MCF 10A (cell line): ENCODE data around the gene PARG. TPM values are rescaled to one million over a fixed set of nuclear protein-coding genes. Genes with fewer than 3 reads are reported as not detected.

Experiments
- BruUV-seq: library from RNA; stranded (reverse); fragments of 400-500 nt; replicated peaks from 2 replicates; lab custom pipeline; 2021; lab: Mats Ljungman, UMichigan
- CTCF ChIA-PET: fragments of 300-600 bp; sonication (Branson Sonifier 250); formaldehyde crosslinking; extraction: SDS; loops from one replicate; lab custom pipeline; 2021; ENCODE audit warnings: antibody characterized with exemption, inconsistent platforms; lab: Yijun Ruan, JAX
- POLR2A ChIA-PET: fragments of 300-600, 350-650 bp; sonication (Branson Sonifier 250); formaldehyde crosslinking; extraction: SDS; loops from one replicate; lab custom pipeline; 2020; ENCODE audit warnings: antibody characterized with exemption, inconsistent platforms; lab: Yijun Ruan, JAX
- DNase-seq: peaks from one replicate; pipeline ENCODE4 v3.0.0-alpha.2; 2018; ENCODE audit not compliant: unreplicated experiment
- H3K27ac Mint-ChIP-seq: one replicate; pipeline ENCODE4 v1.8.0; 2022; ENCODE audit warnings: mild to moderate bottlenecking, low read depth, mixed read lengths; ENCODE audit not compliant: unreplicated experiment
- H3K27me3 Mint-ChIP-seq: one replicate; pipeline ENCODE4 v1.8.0; 2022; ENCODE audit warnings: mixed read lengths; ENCODE audit not compliant: insufficient read depth, unreplicated experiment
- H3K36me3 Mint-ChIP-seq: one replicate; pipeline ENCODE4 v1.8.0; 2022; ENCODE audit warnings: mild to moderate bottlenecking, moderate library complexity, mixed read lengths; ENCODE audit not compliant: insufficient read depth, unreplicated experiment
- H3K4me1 Mint-ChIP-seq: one replicate; pipeline ENCODE4 v1.8.0; 2022; ENCODE audit warnings: mixed read lengths; ENCODE audit not compliant: insufficient read depth, unreplicated experiment
- H3K4me3 Mint-ChIP-seq: one replicate; pipeline ENCODE4 v1.8.0; 2022; ENCODE audit warnings: mild to moderate bottlenecking, moderate library complexity, mixed read lengths; ENCODE audit not compliant: unreplicated experiment
- H3K9me3 Mint-ChIP-seq: one replicate; pipeline ENCODE4 v1.8.0; 2022; ENCODE audit warnings: mixed read lengths; ENCODE audit not compliant: unreplicated experiment
- intact Hi-C: fragments of 100-400 bp; cut with micrococcal nuclease; formaldehyde crosslinking; loops from 2 replicates; pipeline ENCODE4 v1.14.1; 2022
- total RNA-seq: library from RNA; stranded (reverse); gene quantifications from 2 replicates; pipeline ENCODE4 v1.2.3, GENCODE V29; 2022
- TF ChIP-seq, protein P1 (sequence below): fragments of 200-600 bp; IDR thresholded peaks from one replicate; pipeline ENCODE4 v1.8.0; 2022; ENCODE audit warnings: antibody characterized with exemption, mild to moderate bottlenecking; ENCODE audit not compliant: unreplicated experiment

PARG gene
- total RNA-seq, 1 experiment from 2014 or later = 29.2 TPM

DNA sequence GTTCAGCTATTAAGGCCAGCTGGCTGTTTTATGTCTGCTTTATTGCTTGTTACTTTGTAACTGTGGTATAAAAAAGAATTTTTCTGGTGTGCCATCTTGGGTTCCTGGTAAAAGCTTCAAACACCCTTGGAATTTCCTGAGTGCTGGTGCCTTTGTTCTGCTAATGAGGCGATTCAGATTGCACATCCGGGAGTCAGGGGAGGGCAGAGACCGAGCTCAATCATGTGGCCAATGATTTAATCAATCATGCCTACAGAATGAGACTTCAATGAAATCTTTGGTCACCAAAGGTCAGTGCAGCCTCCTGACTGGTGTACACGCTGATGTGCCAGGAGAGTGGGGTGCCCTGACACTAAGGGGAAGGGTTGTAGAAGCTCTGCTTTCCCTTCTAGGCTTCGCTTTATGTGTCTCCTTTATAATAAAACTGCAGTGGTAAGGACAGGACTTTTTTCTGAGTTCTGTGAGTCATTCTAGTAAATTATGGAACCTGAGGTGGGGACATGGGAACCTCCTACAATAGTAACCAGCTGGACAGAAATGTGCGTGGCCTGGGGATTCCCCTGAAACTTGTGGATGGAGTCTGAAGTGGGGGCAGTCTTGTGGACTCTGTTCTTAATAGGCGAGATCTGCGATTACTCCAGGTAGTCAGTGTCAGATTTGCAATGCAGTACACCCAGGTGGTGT lies 110.3 kb downstream of the PARG start:
- BruUV-seq = no TSS peak
- Mint-ChIP-seq H3K27me3 (no peaks in the 10 kb centered on the region), H3K4me1 (no peaks in the 10 kb centered on the region), H3K36me3 (peaks cover 30% of the 10 kb centered on the region), H3K27ac (no peak overlapping the region), H3K9me3 (no peaks in the 10 kb centered on the region), H3K4me3 (no peak overlapping the region)
- ChIA-PET POLR2A (no interaction called here), CTCF (interaction anchor here (0.6 to 1.4 kb wide), 2 partner anchors 236 to 1542 kb away, joined by 3 read pairs; no protein-coding TSS in a partner anchor)
- DNase-seq = no peak
- TF ChIP-seq, protein P1, sequence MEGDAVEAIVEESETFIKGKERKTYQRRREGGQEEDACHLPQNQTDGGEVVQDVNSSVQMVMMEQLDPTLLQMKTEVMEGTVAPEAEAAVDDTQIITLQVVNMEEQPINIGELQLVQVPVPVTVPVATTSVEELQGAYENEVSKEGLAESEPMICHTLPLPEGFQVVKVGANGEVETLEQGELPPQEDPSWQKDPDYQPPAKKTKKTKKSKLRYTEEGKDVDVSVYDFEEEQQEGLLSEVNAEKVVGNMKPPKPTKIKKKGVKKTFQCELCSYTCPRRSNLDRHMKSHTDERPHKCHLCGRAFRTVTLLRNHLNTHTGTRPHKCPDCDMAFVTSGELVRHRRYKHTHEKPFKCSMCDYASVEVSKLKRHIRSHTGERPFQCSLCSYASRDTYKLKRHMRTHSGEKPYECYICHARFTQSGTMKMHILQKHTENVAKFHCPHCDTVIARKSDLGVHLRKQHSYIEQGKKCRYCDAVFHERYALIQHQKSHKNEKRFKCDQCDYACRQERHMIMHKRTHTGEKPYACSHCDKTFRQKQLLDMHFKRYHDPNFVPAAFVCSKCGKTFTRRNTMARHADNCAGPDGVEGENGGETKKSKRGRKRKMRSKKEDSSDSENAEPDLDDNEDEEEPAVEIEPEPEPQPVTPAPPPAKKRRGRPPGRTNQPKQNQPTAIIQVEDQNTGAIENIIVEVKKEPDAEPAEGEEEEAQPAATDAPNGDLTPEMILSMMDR = no peak
- intact Hi-C loops = no loop called here

DNA sequence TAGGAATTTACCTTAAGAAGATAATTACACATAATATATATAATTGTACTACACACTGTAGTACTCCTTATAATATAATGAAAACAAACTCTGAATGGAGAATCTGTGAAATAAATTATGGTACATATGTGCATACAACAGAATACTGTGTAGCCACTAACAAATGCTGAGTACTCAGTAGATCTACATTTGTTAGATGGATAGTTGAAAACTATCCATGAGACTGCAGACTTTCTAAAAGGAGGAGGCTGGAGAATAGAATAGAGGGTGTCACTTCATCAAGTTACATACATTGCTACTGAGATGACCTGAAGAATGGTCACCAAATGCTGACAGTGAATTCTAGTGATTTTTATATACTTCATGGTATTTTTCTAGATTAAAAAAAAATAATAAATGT lies 111.0 kb downstream of the PARG start:
- intact Hi-C loops = no loop called here
- H3K4me3 Mint-ChIP-seq = no peak overlapping the region

DNA sequence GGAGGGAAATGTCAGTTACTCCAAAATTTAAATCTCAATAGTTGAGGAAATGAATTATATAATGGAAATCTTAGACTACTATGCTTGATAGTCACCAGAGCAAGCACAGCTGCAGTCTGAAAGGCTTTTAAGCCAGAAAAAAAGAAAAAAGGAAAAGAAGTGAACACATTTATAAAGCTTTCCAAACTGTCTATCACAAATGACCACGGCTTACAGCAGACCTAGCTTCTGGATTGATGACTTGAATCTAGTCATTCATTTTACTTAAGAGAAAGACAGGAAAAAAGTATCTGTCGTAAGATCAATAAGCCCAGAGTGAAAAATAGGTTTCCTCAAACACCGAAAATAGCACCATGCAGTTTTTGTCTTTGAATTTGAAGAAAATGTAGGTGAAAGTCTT lies 111.8 kb downstream of the PARG start:
- BruUV-seq = no TSS peak
- DNase-seq = no peak
- CTCF ChIA-PET = no interaction called here
- TF ChIP-seq, protein P1 = no peak
- H3K9me3 Mint-ChIP-seq = no peaks in the 10 kb centered on the region
- intact Hi-C loops = no loop called here
- no peaks in the 10 kb centered on the region for H3K27me3 Mint-ChIP-seq
- H3K4me3 Mint-ChIP-seq = no peak overlapping the region
- H3K27ac Mint-ChIP-seq = no peak overlapping the region
- POLR2A ChIA-PET = no interaction called here
- no peaks in the 10 kb centered on the region for H3K4me1 Mint-ChIP-seq
- H3K36me3 Mint-ChIP-seq = peaks cover 38% of the 10 kb centered on the region

More for the DNA sequence above, 111.0 kb downstream of the PARG start:
- POLR2A ChIA-PET = no interaction called here
- CTCF ChIA-PET = interaction anchor here (1.4 kb wide), 1 partner anchor 236 kb away, joined by 3 read pairs; no protein-coding TSS in a partner anchor
- no TSS peak for BruUV-seq
- no peak for DNase-seq
- Mint-ChIP-seq H3K4me1 (no peaks in the 10 kb centered on the region), H3K36me3 (peaks cover 32% of the 10 kb centered on the region), H3K27me3 (no peaks in the 10 kb centered on the region), H3K9me3 (no peaks in the 10 kb centered on the region), H3K27ac (no peak overlapping the region)
- TF ChIP-seq, protein P1 = no peak

DNA sequence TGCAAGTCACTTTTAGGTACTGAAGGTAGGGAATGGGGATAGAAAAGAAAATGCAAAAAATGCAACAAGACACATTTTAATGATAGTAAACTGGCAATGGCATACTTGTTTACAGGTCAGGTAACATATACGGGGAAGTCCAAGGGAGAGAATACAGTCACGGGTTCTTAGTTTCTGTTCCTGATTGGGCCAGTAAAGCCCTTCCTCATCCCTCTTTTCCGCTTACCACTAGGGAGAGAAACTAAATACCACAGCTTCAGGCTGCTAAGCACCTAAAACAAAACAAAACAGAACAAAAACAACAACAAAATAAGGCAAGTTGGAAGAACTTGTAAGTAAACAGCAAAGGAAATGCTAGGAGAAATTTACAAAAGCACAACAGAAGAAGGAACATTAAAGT lies 114.5 kb downstream of the PARG start:
- CTCF ChIA-PET = interaction anchor here (0.8 kb wide), 1 partner anchor 234 kb away, joined by 4 read pairs; no protein-coding TSS in a partner anchor
- no TSS peak for BruUV-seq

More for the DNA sequence above, 114.5 kb downstream of the PARG start:
- H3K4me1 Mint-ChIP-seq = peaks cover 7% of the 10 kb centered on the region
- H3K9me3 Mint-ChIP-seq = no peaks in the 10 kb centered on the region
- no peak for DNase-seq
- H3K4me3 Mint-ChIP-seq = no peak overlapping the region
- intact Hi-C loops = no loop called here
- no peaks in the 10 kb centered on the region for H3K27me3 Mint-ChIP-seq
- POLR2A ChIA-PET = interaction anchor here (0.6 to 1.2 kb wide), 2 partner anchors 40 to 64 kb away, joined by 3 read pairs; no protein-coding TSS in a partner anchor
- TF ChIP-seq, protein P1 = no peak
- peaks cover 34% of the 10 kb centered on the region for H3K36me3 Mint-ChIP-seq
- no peak overlapping the region for H3K27ac Mint-ChIP-seq
